LNCAP (cell line): ENCODE data around the gene KPNA1.

Experiments
- CTCF ChIP-seq: fragments of 450-650 bp; IDR thresholded peaks from 2 replicates; pipeline ENCODE4 v1.5.1; 2017; ENCODE audit warnings: mild to moderate bottlenecking

The KPNA1 gene

DNA sequence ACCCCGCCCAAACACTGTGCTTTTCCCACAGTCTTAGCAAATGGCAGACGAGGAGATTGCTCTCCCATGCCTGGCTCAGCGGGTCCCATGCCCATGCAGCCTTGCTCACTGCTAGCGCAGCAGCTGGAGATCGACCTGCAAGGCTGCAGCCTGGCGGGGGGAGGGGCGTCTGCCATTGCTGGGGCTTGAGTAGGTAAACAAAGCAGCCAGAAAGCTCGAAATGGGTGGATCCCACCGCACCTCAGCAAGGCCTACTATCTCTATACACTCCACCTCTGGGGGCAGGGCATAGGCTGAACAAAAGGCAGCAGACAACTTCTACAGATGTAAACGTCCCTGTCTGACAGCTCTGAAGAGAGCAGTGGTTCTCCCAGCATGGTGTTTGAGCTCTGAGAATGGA is 71.6 kb downstream of the KPNA1 start:
- TF ChIP-seq CTCF, result no peak

- no peak for TF ChIP-seq CTCF
Observed at GRCh38 chr3:122435950-122436349, 78.8 kb downstream of the KPNA1 start.

GRCh38 chr3:122430371-122430770 is 84.4 kb downstream of the KPNA1 start:
- TF ChIP-seq CTCF, result no peak

DNA sequence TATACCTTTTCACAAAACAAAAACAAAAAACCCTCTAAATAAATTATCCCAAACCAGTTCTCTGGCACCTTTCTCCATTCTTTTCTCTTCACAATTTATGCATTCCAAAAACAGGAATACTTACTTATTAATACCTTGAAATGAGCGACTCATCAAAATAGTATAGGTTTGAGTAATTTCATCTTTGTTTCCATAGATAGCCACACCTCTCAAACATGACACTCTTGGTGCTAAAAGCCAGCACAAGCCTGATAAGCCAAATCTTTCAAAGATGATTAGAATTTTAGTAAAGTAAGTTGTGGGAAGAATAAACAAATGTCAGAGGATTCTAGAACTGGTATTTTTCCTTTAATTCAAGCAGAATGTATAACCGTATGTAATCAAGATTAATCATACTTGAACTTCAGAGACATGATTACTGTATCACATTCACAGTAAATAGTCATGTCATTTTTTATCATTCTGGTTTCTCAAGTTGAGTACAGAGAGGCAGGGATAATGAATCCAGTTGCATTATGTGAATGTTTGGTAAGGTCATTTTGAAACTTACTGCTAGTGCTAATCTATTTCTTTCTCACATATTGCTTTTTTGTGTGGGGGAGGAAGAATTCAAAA is 86.8 kb downstream of the KPNA1 start:
- TF ChIP-seq CTCF, result no peak

- TF ChIP-seq CTCF, result no peak
Observed at GRCh38 chr3:122421836-122422235, 92.9 kb downstream of the KPNA1 start.

DNA sequence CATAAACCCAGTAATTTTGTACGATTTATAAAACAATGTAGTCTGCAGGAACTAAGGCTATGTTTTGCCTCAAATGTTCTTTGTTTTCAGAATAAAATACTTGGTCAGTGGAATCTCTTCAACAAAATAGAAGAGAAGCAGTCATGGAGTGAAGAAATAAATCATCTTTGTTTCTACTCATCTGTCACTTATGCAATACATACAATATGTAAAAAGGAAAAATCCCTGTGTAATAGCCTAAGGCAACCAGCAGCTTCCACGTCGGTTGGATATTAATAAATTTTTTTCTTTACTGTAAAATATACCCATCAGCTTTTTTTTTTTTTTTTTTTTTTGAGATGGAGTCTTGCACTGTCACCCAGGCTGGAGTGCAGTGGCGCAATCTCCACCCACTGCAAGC is 93.6 kb downstream of the KPNA1 start:
- TF ChIP-seq CTCF, result no peak

DNA sequence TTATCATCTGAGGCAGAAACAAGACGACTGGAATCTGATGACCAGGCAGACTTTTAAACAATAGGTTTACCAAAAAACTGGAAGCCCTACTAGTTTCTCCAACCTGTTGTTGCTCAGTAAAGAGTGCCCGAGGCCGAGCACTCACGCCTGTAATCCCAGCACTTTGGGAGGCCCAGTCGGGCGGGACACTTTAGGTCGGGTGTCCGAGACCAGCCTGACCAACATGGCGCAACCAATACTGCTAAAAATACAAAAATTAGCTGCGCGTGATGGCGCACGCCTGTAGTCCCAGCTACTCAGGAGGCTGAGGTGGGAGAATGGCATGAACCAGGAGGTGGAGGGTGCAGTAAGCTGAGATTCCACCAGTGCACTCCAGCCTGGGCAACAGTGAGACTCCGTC is 97.8 kb downstream of the KPNA1 start:
- TF ChIP-seq CTCF, result no peak
